Measurements from ENCODE around the gene SLC9A3.

DNA sequence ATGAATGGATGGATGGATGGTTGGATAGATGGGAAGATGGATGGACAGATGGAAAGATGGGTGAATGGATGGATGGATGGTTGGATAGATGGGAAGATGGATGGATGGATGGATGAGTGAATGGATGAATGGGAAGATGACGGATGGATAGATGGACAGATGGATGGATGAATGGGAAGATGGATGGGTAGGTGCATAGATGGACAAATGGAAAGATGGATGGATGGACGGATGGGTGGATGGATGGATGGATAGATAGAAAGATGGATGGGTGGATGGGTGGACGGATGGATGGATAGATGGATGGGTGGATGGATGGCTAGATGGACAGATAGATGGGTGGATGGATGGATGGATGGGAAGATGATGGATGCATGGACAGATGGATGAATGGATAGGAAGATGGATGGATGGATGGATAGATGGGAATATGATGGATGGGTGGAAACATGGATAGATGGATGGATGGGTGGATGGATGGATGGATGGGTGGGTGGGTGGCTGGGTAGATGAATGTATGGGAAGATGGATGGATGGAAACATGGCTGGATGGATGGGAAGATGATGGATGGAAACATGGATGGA is 97.8 kb downstream of the SLC9A3 start:
- TF ChIP-seq RAD21 (IDR thresholded peaks at IDR 0.05; ENCODE audit: low read depth) (no peak), CEBPB (IDR thresholded peaks at IDR 0.05) (no peak), TEAD4 (IDR thresholded peaks at IDR 0.05) (no peak), NFIC (IDR thresholded peaks at IDR 0.05) (no peak), CREB1 (IDR thresholded peaks at IDR 0.05; ENCODE audit: low read depth) (no peak), EGR1 (IDR thresholded peaks at IDR 0.05) (no peak), TAF1 (IDR thresholded peaks at IDR 0.05; ENCODE audit: low read depth) (no peak), EP300 (IDR thresholded peaks at IDR 0.05; ENCODE audit: borderline replicate concordance) (no peak), YY1 (IDR thresholded peaks at IDR 0.05; ENCODE audit: low read depth) (no peak)
- TF ChIP-seq, protein P1, sequence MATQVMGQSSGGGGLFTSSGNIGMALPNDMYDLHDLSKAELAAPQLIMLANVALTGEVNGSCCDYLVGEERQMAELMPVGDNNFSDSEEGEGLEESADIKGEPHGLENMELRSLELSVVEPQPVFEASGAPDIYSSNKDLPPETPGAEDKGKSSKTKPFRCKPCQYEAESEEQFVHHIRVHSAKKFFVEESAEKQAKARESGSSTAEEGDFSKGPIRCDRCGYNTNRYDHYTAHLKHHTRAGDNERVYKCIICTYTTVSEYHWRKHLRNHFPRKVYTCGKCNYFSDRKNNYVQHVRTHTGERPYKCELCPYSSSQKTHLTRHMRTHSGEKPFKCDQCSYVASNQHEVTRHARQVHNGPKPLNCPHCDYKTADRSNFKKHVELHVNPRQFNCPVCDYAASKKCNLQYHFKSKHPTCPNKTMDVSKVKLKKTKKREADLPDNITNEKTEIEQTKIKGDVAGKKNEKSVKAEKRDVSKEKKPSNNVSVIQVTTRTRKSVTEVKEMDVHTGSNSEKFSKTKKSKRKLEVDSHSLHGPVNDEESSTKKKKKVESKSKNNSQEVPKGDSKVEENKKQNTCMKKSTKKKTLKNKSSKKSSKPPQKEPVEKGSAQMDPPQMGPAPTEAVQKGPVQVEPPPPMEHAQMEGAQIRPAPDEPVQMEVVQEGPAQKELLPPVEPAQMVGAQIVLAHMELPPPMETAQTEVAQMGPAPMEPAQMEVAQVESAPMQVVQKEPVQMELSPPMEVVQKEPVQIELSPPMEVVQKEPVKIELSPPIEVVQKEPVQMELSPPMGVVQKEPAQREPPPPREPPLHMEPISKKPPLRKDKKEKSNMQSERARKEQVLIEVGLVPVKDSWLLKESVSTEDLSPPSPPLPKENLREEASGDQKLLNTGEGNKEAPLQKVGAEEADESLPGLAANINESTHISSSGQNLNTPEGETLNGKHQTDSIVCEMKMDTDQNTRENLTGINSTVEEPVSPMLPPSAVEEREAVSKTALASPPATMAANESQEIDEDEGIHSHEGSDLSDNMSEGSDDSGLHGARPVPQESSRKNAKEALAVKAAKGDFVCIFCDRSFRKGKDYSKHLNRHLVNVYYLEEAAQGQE (IDR thresholded peaks at IDR 0.05; ENCODE audit: low read depth), result no peak
- TF ChIP-seq, protein P2, sequence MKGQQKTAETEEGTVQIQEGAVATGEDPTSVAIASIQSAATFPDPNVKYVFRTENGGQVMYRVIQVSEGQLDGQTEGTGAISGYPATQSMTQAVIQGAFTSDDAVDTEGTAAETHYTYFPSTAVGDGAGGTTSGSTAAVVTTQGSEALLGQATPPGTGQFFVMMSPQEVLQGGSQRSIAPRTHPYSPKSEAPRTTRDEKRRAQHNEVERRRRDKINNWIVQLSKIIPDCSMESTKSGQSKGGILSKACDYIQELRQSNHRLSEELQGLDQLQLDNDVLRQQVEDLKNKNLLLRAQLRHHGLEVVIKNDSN (IDR thresholded peaks at IDR 0.05), result no peak

Measured in Ishikawa (cell line).